ENCODE measurements around the gene PPA1. TPM values are rescaled to one million over a fixed set of nuclear protein-coding genes. Genes with fewer than 3 reads are reported as not detected.

Gene PPA1
- total RNA-seq, 1 donor from 2014 or later, result 56.3 TPM

DNA sequence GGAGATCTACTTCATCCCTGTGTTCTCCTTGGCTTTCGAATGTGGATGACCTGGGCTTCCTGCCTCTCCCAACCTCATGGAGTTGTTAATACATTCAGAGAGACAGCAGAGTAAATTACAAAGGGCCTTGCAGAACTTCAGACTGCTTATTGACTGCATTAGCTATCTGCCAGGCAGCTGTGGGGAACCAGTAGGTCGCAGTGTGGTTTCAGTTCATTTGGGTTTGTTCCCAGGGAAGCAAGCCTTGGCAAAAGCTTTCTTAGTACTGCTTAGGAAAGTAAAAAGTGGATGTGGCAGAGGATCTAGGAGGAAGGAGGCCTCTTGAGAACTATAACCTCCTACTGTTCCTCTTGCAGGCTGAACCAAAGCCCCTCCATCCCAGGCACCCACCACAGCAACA is 41.4 kb upstream of the PPA1 start:
- H3K36me3 Mint-ChIP-seq (ENCODE audit: low read depth, unreplicated experiment), result peaks cover 4% of the 10 kb centered on the region
- H3K27me3 Mint-ChIP-seq (ENCODE audit: unreplicated experiment), result peaks cover 4% of the 10 kb centered on the region
- no peak overlapping the region for H3K27ac Mint-ChIP-seq (ENCODE audit: unreplicated experiment)
- H3K9me3 Mint-ChIP-seq (ENCODE audit: unreplicated experiment), result no peaks in the 10 kb centered on the region
- no peak for TF ChIP-seq CTCF (IDR thresholded peaks at IDR 0.05; ENCODE audit: unreplicated experiment)
- no peak overlapping the region for H3K4me3 Mint-ChIP-seq (ENCODE audit: unreplicated experiment)
- no peaks in the 10 kb centered on the region for H3K4me1 Mint-ChIP-seq (ENCODE audit: unreplicated experiment)
- DNase-seq (ENCODE audit: low spot score), result no peak

GRCh38 chr10:70272925-70273316 is 39.7 kb upstream of the PPA1 start:
- TF ChIP-seq CTCF (IDR thresholded peaks at IDR 0.05; ENCODE audit: unreplicated experiment), result peak; percentile 48
- Mint-ChIP-seq H3K4me3 (ENCODE audit: unreplicated experiment) (no peak overlapping the region), H3K9me3 (ENCODE audit: unreplicated experiment) (no peaks in the 10 kb centered on the region), H3K27me3 (ENCODE audit: unreplicated experiment) (peaks cover 4% of the 10 kb centered on the region), H3K27ac (ENCODE audit: unreplicated experiment) (no peak overlapping the region), H3K36me3 (ENCODE audit: low read depth, unreplicated experiment) (peaks cover 4% of the 10 kb centered on the region), H3K4me1 (ENCODE audit: unreplicated experiment) (no peaks in the 10 kb centered on the region)
- no peak for DNase-seq (ENCODE audit: low spot score)

DNA sequence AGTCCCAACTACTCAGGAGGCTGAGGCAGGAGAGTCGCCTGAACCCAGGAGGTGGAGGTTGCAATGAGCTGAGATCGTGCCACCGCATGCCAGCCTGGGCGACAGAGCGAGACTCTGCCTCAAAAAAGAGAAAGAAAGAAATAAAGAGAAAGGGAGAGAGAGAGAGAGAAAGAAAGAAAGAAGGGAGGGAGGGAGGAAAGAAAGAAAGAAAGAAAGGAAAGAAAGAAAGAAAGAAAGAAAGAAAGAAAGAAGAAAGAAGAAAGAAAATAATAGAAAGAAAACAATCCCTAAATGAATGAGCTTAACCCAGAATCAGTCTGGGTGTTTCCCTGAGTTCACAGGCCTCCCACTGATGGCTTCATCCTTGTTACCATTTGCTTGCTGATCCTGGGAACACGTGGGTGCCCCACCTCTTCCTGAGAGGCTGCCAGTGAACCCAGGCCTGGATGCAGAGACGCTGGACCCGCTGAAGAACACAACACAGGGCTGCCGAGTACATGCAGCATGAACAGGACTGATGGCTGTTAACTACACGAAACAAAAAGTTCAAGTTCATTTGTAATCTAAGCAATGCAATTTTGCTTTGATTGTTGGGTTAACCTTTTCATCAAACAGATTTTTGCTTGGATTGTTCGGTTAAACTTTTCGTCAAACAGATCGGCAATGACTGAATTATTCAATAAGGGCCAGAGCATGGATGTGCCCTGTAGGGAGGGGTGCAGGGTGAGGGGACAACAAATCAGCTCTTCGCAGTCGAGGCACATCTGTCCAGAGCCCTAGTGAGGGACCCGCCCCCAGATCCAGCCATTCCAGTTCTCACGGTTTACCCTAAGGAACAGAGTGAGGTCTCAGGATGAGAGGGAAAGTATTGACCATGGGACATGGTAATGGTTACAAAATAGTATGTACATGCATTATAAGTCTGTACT is 39.0 kb upstream of the PPA1 start:
- no peaks in the 10 kb centered on the region for H3K9me3 Mint-ChIP-seq (ENCODE audit: unreplicated experiment)
- H3K27me3 Mint-ChIP-seq (ENCODE audit: unreplicated experiment), result peaks cover 4% of the 10 kb centered on the region
- no peak for DNase-seq (ENCODE audit: low spot score)
- no peak overlapping the region for H3K27ac Mint-ChIP-seq (ENCODE audit: unreplicated experiment)
- TF ChIP-seq CTCF (IDR thresholded peaks at IDR 0.05; ENCODE audit: unreplicated experiment), result no peak
- no peaks in the 10 kb centered on the region for H3K4me1 Mint-ChIP-seq (ENCODE audit: unreplicated experiment)
- no peak overlapping the region for H3K4me3 Mint-ChIP-seq (ENCODE audit: unreplicated experiment)
- H3K36me3 Mint-ChIP-seq (ENCODE audit: low read depth, unreplicated experiment), result peaks cover 4% of the 10 kb centered on the region

GRCh38 chr10:70270952-70271351 is 37.7 kb upstream of the PPA1 start:
- H3K27ac Mint-ChIP-seq (ENCODE audit: unreplicated experiment), result no peak overlapping the region
- TF ChIP-seq CTCF (IDR thresholded peaks at IDR 0.05; ENCODE audit: unreplicated experiment), result no peak
- no peaks in the 10 kb centered on the region for H3K9me3 Mint-ChIP-seq (ENCODE audit: unreplicated experiment)
- H3K4me1 Mint-ChIP-seq (ENCODE audit: unreplicated experiment), result no peaks in the 10 kb centered on the region
- H3K4me3 Mint-ChIP-seq (ENCODE audit: unreplicated experiment), result no peak overlapping the region
- peaks cover 7% of the 10 kb centered on the region for H3K27me3 Mint-ChIP-seq (ENCODE audit: unreplicated experiment)
- DNase-seq (ENCODE audit: low spot score), result no peak
- H3K36me3 Mint-ChIP-seq (ENCODE audit: low read depth, unreplicated experiment), result peaks cover 3% of the 10 kb centered on the region

- no peak for DNase-seq (ENCODE audit: low spot score)
- H3K27ac Mint-ChIP-seq (ENCODE audit: unreplicated experiment), result no peak overlapping the region
- no peak overlapping the region for H3K4me3 Mint-ChIP-seq (ENCODE audit: unreplicated experiment)
- H3K27me3 Mint-ChIP-seq (ENCODE audit: unreplicated experiment), result peaks cover 7% of the 10 kb centered on the region
- no peak for TF ChIP-seq CTCF (IDR thresholded peaks at IDR 0.05; ENCODE audit: unreplicated experiment)
- H3K4me1 Mint-ChIP-seq (ENCODE audit: unreplicated experiment), result no peaks in the 10 kb centered on the region
- no peaks in the 10 kb centered on the region for H3K9me3 Mint-ChIP-seq (ENCODE audit: unreplicated experiment)
- no peaks in the 10 kb centered on the region for H3K36me3 Mint-ChIP-seq (ENCODE audit: low read depth, unreplicated experiment)
These were observed 36.5 kb upstream of the PPA1 start for GRCh38 chr10:70269741-70270140.

Measured in endothelial cell (in vitro differentiated cells).